Ascending aorta (tissue), 2 donors: Measurements from ENCODE around the gene AEBP2. TPM values are rescaled to one million over a fixed set of nuclear protein-coding genes. Genes with fewer than 3 reads are reported as not detected.

Source experiments
- DNase-seq, 2 donors: peaks; one replicate each; pipeline ENCODE4 v3.0.0-alpha.2; 2019; ENCODE audit warnings: low spot score in 2 of 2
- H3K27ac ChIP-seq, 2 donors: fragments of 200-600 bp; sonication (generic); one replicate each; pipeline ENCODE4 v1.5.1; 2016 to 2017; ENCODE audit warnings: mild to moderate bottlenecking in 1 of 2
- H3K27me3 ChIP-seq: fragments of 200-600 bp; sonication (generic); one replicate; pipeline ENCODE4 v1.5.1; 2017
- H3K36me3 ChIP-seq, 2 donors: fragments of 200-600 bp; sonication (generic); one replicate each; pipeline ENCODE4 v1.5.1; 2016
- H3K4me1 ChIP-seq, 2 donors: fragments of 200-600 bp; sonication (generic); one replicate each; pipeline ENCODE4 v1.5.1; 2016 to 2017; ENCODE audit warnings: mild to moderate bottlenecking in 1 of 2
- H3K4me3 ChIP-seq, 2 donors: fragments of 200-600 bp; sonication (generic); one replicate each; pipeline ENCODE4 v1.5.1; 2016 to 2017; ENCODE audit warnings: mild to moderate bottlenecking in 1 of 2
- H3K9me3 ChIP-seq, 2 donors: fragments of 200-600 bp; sonication (generic); one replicate each; pipeline ENCODE4 v1.5.1; 2016
- intact Hi-C: fragments of 100-400 bp; cut with DNase I; formaldehyde crosslinking; loops from one replicate; pipeline ENCODE4 v1.15.1; 2023
- total RNA-seq: library from RNA; depleted of rRNA; stranded (reverse); fragments of >200 nt; gene quantifications from one replicate; pipeline ENCODE4 v1.1.0, GENCODE V29; 2016
- TF ChIP-seq, protein P1 (sequence below), 3 experiments: fragments of 200-600 bp in 2 of 3; fragments of 450-650 bp in 1 of 3; sonication (generic) in 2 of 3; IDR thresholded peaks; one replicate each; pipeline ENCODE4 v1.5.1; 2016 to 2019; ENCODE audit warnings: antibody characterized with exemption in 3 of 3, mild to moderate bottlenecking in 1 of 3, moderate library complexity in 1 of 3

Gene AEBP2
- total RNA-seq, 1 donor from 2014 or later, result 29.6 TPM

DNA sequence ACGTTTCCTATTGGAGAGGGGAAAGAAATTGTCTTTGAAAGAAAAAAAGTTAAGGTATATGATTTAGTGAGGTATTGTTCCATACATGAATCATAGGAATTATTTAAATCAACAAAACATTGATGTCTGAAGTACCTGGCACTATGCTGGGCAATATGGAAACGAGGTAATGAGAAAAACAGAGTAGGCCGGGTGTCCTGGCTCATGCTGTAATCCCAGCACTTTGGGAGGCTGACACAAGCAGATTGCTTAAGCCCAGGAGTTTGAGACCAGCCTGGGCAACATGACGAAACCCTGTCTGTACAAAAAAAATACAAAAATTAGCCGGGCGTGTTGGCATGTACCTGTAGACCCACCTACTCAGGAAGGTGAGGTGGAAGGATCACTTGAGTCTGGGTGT is 45.9 kb downstream of the AEBP2 start:
- H3K9me3 ChIP-seq, result peaks cover 0 to 6% of the 10 kb centered on the region in 2 donors
- no peaks in the 10 kb centered on the region for H3K27me3 ChIP-seq
- H3K4me3 ChIP-seq, result no peak overlapping the region
- peaks cover 1 to 8% of the 10 kb centered on the region in 2 donors for H3K36me3 ChIP-seq
- peaks cover 11 to 19% of the 10 kb centered on the region in 2 donors for H3K4me1 ChIP-seq
- DNase-seq, result no peak
- H3K27ac ChIP-seq, result no peak overlapping the region
- intact Hi-C loops, result no loop called here
- TF ChIP-seq, protein P1, sequence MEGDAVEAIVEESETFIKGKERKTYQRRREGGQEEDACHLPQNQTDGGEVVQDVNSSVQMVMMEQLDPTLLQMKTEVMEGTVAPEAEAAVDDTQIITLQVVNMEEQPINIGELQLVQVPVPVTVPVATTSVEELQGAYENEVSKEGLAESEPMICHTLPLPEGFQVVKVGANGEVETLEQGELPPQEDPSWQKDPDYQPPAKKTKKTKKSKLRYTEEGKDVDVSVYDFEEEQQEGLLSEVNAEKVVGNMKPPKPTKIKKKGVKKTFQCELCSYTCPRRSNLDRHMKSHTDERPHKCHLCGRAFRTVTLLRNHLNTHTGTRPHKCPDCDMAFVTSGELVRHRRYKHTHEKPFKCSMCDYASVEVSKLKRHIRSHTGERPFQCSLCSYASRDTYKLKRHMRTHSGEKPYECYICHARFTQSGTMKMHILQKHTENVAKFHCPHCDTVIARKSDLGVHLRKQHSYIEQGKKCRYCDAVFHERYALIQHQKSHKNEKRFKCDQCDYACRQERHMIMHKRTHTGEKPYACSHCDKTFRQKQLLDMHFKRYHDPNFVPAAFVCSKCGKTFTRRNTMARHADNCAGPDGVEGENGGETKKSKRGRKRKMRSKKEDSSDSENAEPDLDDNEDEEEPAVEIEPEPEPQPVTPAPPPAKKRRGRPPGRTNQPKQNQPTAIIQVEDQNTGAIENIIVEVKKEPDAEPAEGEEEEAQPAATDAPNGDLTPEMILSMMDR (IDR thresholded peaks at IDR 0.05), result no peak

DNA sequence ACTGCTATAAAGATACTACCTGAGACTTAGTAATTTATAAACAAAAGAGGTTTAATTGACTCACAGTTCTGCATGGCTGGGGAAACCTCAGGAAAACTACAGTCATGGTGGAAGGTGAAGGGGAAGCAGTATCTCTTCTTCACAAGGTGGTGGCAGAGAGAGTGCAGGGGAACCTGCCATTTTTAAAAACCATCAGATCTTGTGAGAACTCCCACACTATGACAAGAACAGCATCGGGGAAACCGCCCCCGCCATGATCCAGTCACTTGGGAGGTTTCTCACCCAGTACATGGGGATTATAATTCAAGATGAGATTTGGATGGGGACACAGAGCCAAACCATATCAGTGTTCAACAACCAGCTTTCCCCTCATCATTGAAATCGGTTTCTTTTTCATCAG is 49.9 kb downstream of the AEBP2 start:
- DNase-seq, result no peak
- intact Hi-C loops, result no loop called here

DNA sequence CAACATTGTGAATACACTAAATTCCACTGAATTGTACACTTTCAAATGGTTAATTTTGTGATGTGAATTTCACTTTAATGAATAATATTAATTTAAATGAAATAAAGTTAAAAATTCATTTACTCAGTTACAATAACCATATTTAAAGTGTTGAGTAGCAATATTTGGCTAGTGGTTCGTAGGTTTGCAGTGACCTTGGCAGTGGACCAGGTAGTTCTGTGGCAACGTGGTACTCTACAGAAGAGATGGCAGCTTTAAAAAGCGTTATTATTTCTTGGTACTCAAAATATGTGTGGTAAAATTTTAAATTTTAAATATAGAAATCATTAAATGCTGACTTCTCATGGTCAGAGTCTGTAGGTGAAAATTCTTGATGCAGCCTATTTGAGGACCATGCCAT is 51.6 kb downstream of the AEBP2 start:
- Histone ChIP-seq H3K4me1 (peaks cover 3 to 12% of the 10 kb centered on the region in 2 donors), H3K4me3 (no peak overlapping the region), H3K27ac (no peak overlapping the region), H3K36me3 (peaks cover 4 to 10% of the 10 kb centered on the region in 2 donors), H3K27me3 (no peaks in the 10 kb centered on the region), H3K9me3 (no peaks in the 10 kb centered on the region)
- no peak for DNase-seq
- intact Hi-C loops, result no loop called here
- TF ChIP-seq, protein P1 (IDR thresholded peaks at IDR 0.05), result no peak

More for the DNA sequence above, 49.9 kb downstream of the AEBP2 start:
- no peaks in the 10 kb centered on the region for H3K27me3 ChIP-seq
- no peaks in the 10 kb centered on the region for H3K9me3 ChIP-seq
- TF ChIP-seq, protein P1 (IDR thresholded peaks at IDR 0.05), result no peak
- peaks cover 3 to 4% of the 10 kb centered on the region in 2 donors for H3K36me3 ChIP-seq
- H3K4me1 ChIP-seq, result peaks cover 3 to 12% of the 10 kb centered on the region in 2 donors
- no peak overlapping the region for H3K4me3 ChIP-seq
- no peak overlapping the region for H3K27ac ChIP-seq

DNA sequence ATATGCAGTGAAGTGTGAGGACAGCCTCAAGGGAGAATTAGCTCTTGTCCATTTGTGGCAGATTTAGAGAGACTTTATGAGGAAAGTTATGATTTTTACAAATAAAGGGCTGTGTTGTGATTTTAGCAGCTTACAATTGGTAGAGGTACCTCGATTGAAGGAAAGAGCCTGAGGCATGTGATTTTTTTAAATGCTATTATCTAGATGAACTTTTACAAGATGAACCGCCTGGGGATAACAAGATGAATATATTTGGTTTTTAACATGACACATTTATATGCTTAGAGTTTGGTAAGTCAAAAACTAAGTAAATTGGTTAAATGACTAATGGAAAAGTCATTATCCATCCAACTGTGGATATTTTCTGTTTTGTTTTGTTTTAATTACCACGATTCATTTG is 52.6 kb downstream of the AEBP2 start:
- Histone ChIP-seq H3K9me3 (no peaks in the 10 kb centered on the region), H3K27me3 (no peaks in the 10 kb centered on the region), H3K4me3 (no peak overlapping the region), H3K27ac (no peak overlapping the region), H3K4me1 (peaks cover 3 to 12% of the 10 kb centered on the region in 2 donors), H3K36me3 (peaks cover 4 to 10% of the 10 kb centered on the region in 2 donors)
- intact Hi-C loops, result no loop called here
- TF ChIP-seq, protein P1 (IDR thresholded peaks at IDR 0.05), result no peak
- no peak for DNase-seq

DNA sequence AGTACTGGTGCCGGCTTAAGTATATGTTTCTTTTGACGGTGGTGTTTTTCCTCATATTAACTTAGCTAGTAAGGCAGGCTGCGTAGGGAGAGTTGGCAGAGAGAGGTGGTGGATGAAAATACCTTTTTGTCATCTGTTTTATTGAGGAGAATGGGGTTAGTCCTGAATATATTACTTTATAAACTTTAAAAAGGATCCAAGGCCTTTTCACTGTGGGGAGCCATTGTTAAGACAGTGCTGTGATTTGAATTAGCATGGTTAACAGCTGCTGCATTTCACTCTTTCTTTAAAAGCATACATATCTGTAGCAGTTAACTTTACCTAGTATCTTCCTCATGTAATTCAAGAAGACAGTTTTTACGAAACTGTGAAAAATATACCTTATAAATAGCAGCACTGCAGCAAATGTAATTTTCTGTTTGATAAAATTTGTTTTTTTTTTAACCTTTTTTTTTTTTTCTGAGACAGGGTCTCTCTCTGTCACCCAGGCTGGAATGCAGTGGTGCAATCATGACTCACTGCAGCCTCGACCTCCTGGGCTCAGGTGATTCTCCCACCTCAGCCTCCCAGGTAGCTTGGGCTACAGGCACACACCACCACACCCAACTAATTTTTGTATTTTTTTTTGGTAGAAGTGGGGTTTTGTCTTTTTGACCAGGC is 57.1 kb downstream of the AEBP2 start:
- H3K27me3 ChIP-seq, result no peaks in the 10 kb centered on the region
- H3K4me3 ChIP-seq, result no peak overlapping the region
- TF ChIP-seq, protein P1 (IDR thresholded peaks at IDR 0.05), result no peak
- intact Hi-C loops, result no loop called here
- H3K9me3 ChIP-seq, result no peaks in the 10 kb centered on the region
- peaks cover 0 to 2% of the 10 kb centered on the region in 2 donors for H3K4me1 ChIP-seq
- H3K36me3 ChIP-seq, result peaks cover 4 to 17% of the 10 kb centered on the region in 2 donors
- DNase-seq, result no peak
- no peak overlapping the region for H3K27ac ChIP-seq
